ENCODE results near the gene TRMT112. TPM values are rescaled to one million over a fixed set of nuclear protein-coding genes. Genes with fewer than 3 reads are reported as not detected.
A peak's percentile ranks its signal among the peaks of the same experiment; 100 is the strongest.

The TRMT112 gene
- total and polyA plus RNA-seq, 2 donors (not counting 1 experiment from before 2014, with no cell fraction given) = 161 to 248 TPM

DNA sequence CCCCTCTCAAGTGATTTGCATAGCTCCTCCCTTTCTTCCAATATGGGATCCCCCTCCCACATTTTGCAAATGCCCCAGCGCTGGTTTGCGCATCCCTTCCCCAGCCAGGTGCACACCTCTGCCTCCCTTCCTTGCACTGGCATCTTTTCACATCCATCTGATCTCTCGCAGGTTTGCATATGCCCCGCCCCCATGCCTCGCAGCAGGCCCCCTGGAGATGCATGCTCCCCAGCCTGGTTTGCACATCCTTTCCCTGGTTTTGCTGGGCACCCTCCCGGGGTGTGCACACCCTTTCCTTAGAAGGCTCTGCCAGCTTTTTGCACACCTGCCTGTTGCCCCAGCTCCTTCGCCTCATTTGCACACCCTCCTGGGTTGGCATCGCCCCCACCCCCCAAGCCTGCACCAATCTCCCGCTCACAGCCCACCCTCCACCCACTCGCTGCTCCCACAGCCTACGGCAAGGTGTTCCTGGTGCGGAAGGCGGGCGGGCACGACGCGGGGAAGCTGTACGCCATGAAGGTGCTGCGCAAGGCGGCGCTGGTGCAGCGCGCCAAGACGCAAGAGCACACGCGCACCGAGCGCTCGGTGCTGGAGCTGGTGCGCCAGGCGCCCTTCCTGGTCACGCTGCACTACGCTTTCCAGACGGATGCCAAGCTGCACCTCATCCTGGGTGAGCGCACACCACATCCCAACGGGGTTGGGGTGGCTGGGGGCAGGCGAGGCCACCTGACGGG lies 42.5 kb upstream of the TRMT112 start:
- DNase-seq (ENCODE audit: low read depth in 2 of 2) = no peak
- peak overlapping the region; percentile 97 for H3K4me2 ChIP-seq (ENCODE audit: extremely low read depth, insufficient read depth, low read length)
- peaks cover 16% of the 10 kb centered on the region for H3K36me3 ChIP-seq (ENCODE audit: control insufficient read depth, insufficient read depth, low read length)
- peak overlapping the region; percentile 88 for H2AFZ ChIP-seq (ENCODE audit: low read length)
- H3K27me3 ChIP-seq (ENCODE audit: control insufficient read depth, insufficient read depth, low read length) = no peaks in the 10 kb centered on the region
- H3K27ac ChIP-seq (ENCODE audit: insufficient read depth, low read length) = no peak overlapping the region
- no peak for TF ChIP-seq EZH2 (IDR thresholded peaks at IDR 0.05; ENCODE audit: low read length, missing control alignments)
- TF ChIP-seq, protein P1, sequence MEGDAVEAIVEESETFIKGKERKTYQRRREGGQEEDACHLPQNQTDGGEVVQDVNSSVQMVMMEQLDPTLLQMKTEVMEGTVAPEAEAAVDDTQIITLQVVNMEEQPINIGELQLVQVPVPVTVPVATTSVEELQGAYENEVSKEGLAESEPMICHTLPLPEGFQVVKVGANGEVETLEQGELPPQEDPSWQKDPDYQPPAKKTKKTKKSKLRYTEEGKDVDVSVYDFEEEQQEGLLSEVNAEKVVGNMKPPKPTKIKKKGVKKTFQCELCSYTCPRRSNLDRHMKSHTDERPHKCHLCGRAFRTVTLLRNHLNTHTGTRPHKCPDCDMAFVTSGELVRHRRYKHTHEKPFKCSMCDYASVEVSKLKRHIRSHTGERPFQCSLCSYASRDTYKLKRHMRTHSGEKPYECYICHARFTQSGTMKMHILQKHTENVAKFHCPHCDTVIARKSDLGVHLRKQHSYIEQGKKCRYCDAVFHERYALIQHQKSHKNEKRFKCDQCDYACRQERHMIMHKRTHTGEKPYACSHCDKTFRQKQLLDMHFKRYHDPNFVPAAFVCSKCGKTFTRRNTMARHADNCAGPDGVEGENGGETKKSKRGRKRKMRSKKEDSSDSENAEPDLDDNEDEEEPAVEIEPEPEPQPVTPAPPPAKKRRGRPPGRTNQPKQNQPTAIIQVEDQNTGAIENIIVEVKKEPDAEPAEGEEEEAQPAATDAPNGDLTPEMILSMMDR (conservative IDR thresholded peaks at IDR 0.05 in 1 of 2, IDR thresholded peaks at IDR 0.05 in 1 of 2; ENCODE audit: low read depth in 1 of 2, low read length in 2 of 2) = no peak
- peaks cover 20% of the 10 kb centered on the region for H3K4me1 ChIP-seq (ENCODE audit: control insufficient read depth, extremely low read depth, insufficient read depth, low read length)
- peak overlapping the region; percentile 88 for H3K9ac ChIP-seq (ENCODE audit: insufficient read depth, low read length)
- H4K20me1 ChIP-seq (ENCODE audit: control insufficient read depth, extremely low read depth, insufficient read depth, low read length) = no peaks in the 10 kb centered on the region
- H3K4me3 ChIP-seq (replicated peaks in 1 of 4; ENCODE audit: control extremely low read depth in 1 of 4, insufficient read depth in 1 of 4, low read depth in 3 of 4, low read length in 4 of 4) = peak overlapping the region; percentile 75 to 96 (median 92)
- peaks cover 13% of the 10 kb centered on the region for H3K79me2 ChIP-seq (ENCODE audit: control insufficient read depth, insufficient read depth, low read length)
- H3K9me3 ChIP-seq (ENCODE audit: control insufficient read depth, insufficient read depth, low read depth, low read length) = no peaks in the 10 kb centered on the region

DNA sequence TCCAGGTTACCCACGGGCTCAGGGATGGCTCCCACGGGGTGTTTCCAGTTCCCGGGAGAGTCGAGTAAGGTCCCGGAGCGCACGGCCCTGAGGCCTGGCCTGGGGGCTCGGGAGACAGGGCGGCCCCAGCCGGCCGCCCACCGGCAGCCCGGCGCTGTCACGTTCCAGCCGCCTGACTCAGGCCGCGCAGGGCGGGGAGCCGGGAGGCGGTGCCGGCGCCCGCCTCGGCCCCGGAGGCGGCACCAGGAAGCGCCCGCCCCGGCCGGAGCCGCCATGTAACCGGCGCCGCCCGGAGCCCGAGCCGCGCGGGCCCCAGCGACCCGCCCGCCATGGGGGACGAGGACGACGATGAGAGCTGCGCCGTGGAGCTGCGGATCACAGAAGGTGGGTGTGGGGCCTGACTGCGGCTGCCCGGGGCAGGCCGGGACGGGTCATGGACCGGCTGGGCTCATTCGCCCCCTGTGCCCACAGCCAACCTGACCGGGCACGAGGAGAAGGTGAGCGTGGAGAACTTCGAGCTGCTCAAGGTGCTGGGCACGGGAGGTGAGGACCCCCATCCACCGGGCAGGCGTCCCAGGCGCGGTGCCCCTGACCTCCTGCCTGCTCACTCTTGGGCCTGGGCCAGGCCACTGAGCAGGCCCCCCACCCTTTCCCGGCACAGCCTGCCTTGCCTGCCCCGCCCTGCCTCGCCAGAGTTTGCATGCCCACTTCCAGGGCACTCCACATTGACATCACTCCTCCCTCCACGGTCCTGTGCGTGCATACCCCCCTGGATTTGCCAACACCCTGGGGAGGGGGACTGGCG lies 41.8 kb upstream of the TRMT112 start, which contains the start of gene RPS6KA4:
Gene RPS6KA4, plus strand, starts transcription at position 256 of the 805 bp plus-strand sequence. Its CDS starts 74 bp downstream, at position 330.
- H3K4me1 ChIP-seq (ENCODE audit: control insufficient read depth, extremely low read depth, insufficient read depth, low read length) = peaks cover 20% of the 10 kb centered on the region
- peak; percentile 45 to 64 for DNase-seq (ENCODE audit: low read depth in 2 of 2)
- H3K27ac ChIP-seq (ENCODE audit: insufficient read depth, low read length) = peak within 1 kb of the TSS; percentile 90
- no peaks in the 10 kb centered on the region for H4K20me1 ChIP-seq (ENCODE audit: control insufficient read depth, extremely low read depth, insufficient read depth, low read length)
- peak within 1 kb of the TSS; percentile 88 for H2AFZ ChIP-seq (ENCODE audit: low read length)
- no peaks in the 10 kb centered on the region for H3K9me3 ChIP-seq (ENCODE audit: control insufficient read depth, insufficient read depth, low read depth, low read length)
- peak within 1 kb of the TSS; percentile 75 to 96 (median 92) for H3K4me3 ChIP-seq (replicated peaks in 1 of 4; ENCODE audit: control extremely low read depth in 1 of 4, insufficient read depth in 1 of 4, low read depth in 3 of 4, low read length in 4 of 4)
- peak within 1 kb of the TSS; percentile 97 for H3K4me2 ChIP-seq (ENCODE audit: extremely low read depth, insufficient read depth, low read length)
- peak within 1 kb of the TSS; percentile 88 for H3K9ac ChIP-seq (ENCODE audit: insufficient read depth, low read length)
- TF ChIP-seq, protein P1 (conservative IDR thresholded peaks at IDR 0.05 in 1 of 2, IDR thresholded peaks at IDR 0.05 in 1 of 2; ENCODE audit: low read depth in 1 of 2, low read length in 2 of 2) = no peak
- TF ChIP-seq EZH2 (IDR thresholded peaks at IDR 0.05; ENCODE audit: low read length, missing control alignments) = no peak
- no peaks in the 10 kb centered on the region for H3K27me3 ChIP-seq (ENCODE audit: control insufficient read depth, insufficient read depth, low read length)
- H3K79me2 ChIP-seq (ENCODE audit: control insufficient read depth, insufficient read depth, low read length) = peaks cover 13% of the 10 kb centered on the region
- peaks cover 16% of the 10 kb centered on the region for H3K36me3 ChIP-seq (ENCODE audit: control insufficient read depth, insufficient read depth, low read length)

DNA sequence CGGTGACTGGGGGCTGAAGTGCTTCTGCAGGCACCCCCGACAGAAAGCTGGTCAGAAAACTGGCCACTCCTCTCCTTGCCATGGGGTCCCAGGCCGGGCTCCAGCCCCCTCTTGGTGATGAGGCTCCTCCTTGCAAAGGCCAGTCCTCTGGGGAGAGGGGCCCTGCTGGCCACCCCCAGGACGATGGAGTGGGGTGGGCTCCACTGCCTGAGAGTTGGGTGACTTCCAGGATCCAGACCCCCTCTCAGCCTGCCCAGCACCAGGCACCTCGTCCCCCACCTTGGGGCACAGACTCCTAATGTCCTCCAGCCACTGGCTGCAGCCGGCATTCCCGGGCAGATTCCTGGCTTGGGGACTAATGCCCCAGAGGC lies 41.2 kb upstream of the TRMT112 start:
- TF ChIP-seq EZH2 (IDR thresholded peaks at IDR 0.05; ENCODE audit: low read length, missing control alignments) = no peak
- TF ChIP-seq, protein P1 (conservative IDR thresholded peaks at IDR 0.05 in 1 of 2, IDR thresholded peaks at IDR 0.05 in 1 of 2; ENCODE audit: low read depth in 1 of 2, low read length in 2 of 2) = no peak
- DNase-seq (ENCODE audit: low read depth in 2 of 2) = no peak
- H3K4me2 ChIP-seq (ENCODE audit: extremely low read depth, insufficient read depth, low read length) = peak overlapping the region; percentile 78
- no peaks in the 10 kb centered on the region for H4K20me1 ChIP-seq (ENCODE audit: control insufficient read depth, extremely low read depth, insufficient read depth, low read length)
- H3K36me3 ChIP-seq (ENCODE audit: control insufficient read depth, insufficient read depth, low read length) = peaks cover 16% of the 10 kb centered on the region
- H3K4me3 ChIP-seq (replicated peaks in 1 of 4; ENCODE audit: control extremely low read depth in 1 of 4, insufficient read depth in 1 of 4, low read depth in 3 of 4, low read length in 4 of 4) = peak overlapping the region; percentile 49 to 95 (median 72)
- peaks cover 20% of the 10 kb centered on the region for H3K4me1 ChIP-seq (ENCODE audit: control insufficient read depth, extremely low read depth, insufficient read depth, low read length)
- H3K9ac ChIP-seq (ENCODE audit: insufficient read depth, low read length) = peak overlapping the region; percentile 88
- peaks cover 13% of the 10 kb centered on the region for H3K79me2 ChIP-seq (ENCODE audit: control insufficient read depth, insufficient read depth, low read length)
- H3K27ac ChIP-seq (ENCODE audit: insufficient read depth, low read length) = peak overlapping the region; percentile 90
- H3K27me3 ChIP-seq (ENCODE audit: control insufficient read depth, insufficient read depth, low read length) = no peaks in the 10 kb centered on the region
- peak overlapping the region; percentile 51 for H2AFZ ChIP-seq (ENCODE audit: low read length)
- no peaks in the 10 kb centered on the region for H3K9me3 ChIP-seq (ENCODE audit: control insufficient read depth, insufficient read depth, low read depth, low read length)
